ENCODE measurements around the gene SMAD5. TPM values are rescaled to one million over a fixed set of nuclear protein-coding genes. Genes with fewer than 3 reads are reported as not detected.

Gene SMAD5
- total and polyA plus RNA-seq, 4 donors: 11.3 to 85.8 (median 48.6) TPM

DNA sequence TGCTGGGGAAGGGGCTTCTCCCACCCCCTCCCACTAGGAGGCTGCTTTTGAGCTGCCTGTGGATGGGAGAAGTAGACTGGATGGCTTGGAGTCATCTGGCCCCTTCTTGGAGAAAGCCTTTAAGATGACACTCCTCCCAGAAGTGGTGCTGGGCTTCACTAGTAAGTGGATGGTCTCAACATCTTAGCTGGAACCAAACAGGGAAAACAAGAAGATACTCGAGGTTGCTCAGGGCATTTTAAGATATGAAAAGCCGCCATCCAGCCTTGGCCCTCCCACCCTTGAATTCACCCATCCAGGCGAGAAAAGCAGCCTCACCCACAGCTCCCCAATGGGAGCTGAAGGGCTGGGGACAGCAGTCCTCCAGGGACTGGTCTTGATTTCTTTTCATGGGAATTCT lies 68.1 kb downstream of the SMAD5 start:
- H3K36me3 ChIP-seq (ENCODE audit: control insufficient read depth in 1 of 2, insufficient read depth in 2 of 2, low read length in 1 of 2): no peaks in the 10 kb centered on the region
- intact Hi-C loops (cut with DNase I): no loop called here
- no peak overlapping the region for H3K27ac ChIP-seq (ENCODE audit: low read depth in 1 of 2, low read length in 2 of 2)
- H3K4me3 ChIP-seq (ENCODE audit: low read length in 2 of 2): no peak overlapping the region
- H3K9me3 ChIP-seq (ENCODE audit: control insufficient read depth, low read length): no peaks in the 10 kb centered on the region
- WGBS, 2 donors: 83 to 85% methylated on average over 3 of the region's 3 CpGs
- no peaks in the 10 kb centered on the region for H3K4me1 ChIP-seq (ENCODE audit: control insufficient read depth in 1 of 2, insufficient read depth in 2 of 2, low read length in 2 of 2)
- DNase-seq (no peak), ATAC-seq (ENCODE audit: low FRiP score) (no peak)
- no peaks in the 10 kb centered on the region for H3K27me3 ChIP-seq (ENCODE audit: control insufficient read depth in 1 of 2, insufficient read depth in 2 of 2, low read length in 1 of 2)

DNA sequence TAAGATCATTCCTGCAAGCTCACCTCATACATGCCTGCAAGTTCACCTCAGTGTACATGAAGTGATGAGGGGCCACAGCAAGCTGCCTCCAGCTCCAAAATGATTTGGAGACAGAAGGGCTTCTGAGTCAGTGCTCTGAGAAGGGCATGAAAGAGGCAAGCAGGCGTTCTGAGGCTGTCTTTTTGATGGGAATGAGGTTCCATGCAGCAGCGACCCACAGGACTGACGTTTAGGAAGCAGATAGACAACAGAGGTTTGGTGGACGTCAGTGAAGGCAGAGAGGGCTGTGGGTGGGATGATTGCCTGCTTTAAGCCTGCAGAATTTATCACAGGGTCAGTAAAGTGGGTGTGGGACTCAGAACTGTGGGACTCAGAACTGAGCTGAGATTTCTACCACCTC lies 69.2 kb downstream of the SMAD5 start:
- Histone ChIP-seq H3K4me3 (ENCODE audit: low read length in 2 of 2) (no peak overlapping the region), H3K27ac (ENCODE audit: low read depth in 1 of 2, low read length in 2 of 2) (no peak overlapping the region), H3K36me3 (ENCODE audit: control insufficient read depth in 1 of 2, insufficient read depth in 2 of 2, low read length in 1 of 2) (no peaks in the 10 kb centered on the region), H3K27me3 (ENCODE audit: control insufficient read depth in 1 of 2, insufficient read depth in 2 of 2, low read length in 1 of 2) (no peaks in the 10 kb centered on the region), H3K9me3 (ENCODE audit: control insufficient read depth, low read length) (no peaks in the 10 kb centered on the region), H3K4me1 (ENCODE audit: control insufficient read depth in 1 of 2, insufficient read depth in 2 of 2, low read length in 2 of 2) (no peaks in the 10 kb centered on the region)
- intact Hi-C loops (cut with DNase I): no loop called here
- ATAC-seq (ENCODE audit: low FRiP score) (no peak), DNase-seq (no peak)
- 81% methylated on average over 4 of the region's 4 CpGs for WGBS, 2 donors

DNA sequence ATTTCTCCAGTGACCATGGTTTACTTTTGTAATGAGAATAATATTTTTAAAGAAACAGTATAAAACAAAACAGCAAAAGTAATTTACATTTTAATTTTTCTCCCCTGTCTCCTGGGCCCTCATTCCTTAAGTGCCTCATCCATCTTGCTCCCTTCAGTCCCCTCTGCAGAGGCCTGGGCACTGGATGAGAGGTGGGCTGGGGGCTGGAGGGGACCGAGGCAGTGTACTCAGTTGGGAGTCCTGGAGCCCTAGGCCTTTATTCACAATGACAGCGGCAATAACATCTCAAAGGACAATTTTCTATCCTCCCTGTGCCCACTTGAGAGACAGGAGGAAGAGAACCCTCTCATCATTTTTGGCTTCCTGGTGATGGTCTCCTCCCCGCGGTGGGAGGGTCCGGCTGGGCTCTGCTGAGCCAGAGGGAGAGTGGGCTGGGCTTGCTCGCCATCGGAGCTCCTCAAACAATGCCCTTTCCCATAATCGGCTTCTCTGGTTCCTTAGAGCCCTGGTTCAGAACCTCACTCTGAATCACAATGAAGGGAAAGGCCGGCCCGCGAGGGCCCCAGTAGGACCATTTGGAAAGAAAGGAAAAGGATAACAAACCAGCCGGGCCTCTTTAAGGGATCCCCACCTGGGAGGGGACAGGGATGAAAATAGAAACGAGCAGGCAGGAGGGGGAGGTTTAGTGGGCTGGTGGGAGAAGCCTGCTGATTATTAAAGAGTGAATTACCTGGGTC lies 70.0 kb downstream of the SMAD5 start:
- WGBS, 2 donors: 31 to 40% methylated on average over 13 of the region's 13 CpGs
- DNase-seq (no peak), ATAC-seq (ENCODE audit: low FRiP score) (no peak)
- Histone ChIP-seq H3K27ac (ENCODE audit: low read depth in 1 of 2, low read length in 2 of 2) (no peak overlapping the region), H3K4me3 (ENCODE audit: low read length in 2 of 2) (no peak overlapping the region), H3K27me3 (ENCODE audit: control insufficient read depth in 1 of 2, insufficient read depth in 2 of 2, low read length in 1 of 2) (no peaks in the 10 kb centered on the region), H3K4me1 (ENCODE audit: control insufficient read depth in 1 of 2, insufficient read depth in 2 of 2, low read length in 2 of 2) (no peaks in the 10 kb centered on the region), H3K36me3 (ENCODE audit: control insufficient read depth in 1 of 2, insufficient read depth in 2 of 2, low read length in 1 of 2) (no peaks in the 10 kb centered on the region), H3K9me3 (ENCODE audit: control insufficient read depth, low read length) (no peaks in the 10 kb centered on the region)
- intact Hi-C loops (cut with DNase I): no loop called here

DNA sequence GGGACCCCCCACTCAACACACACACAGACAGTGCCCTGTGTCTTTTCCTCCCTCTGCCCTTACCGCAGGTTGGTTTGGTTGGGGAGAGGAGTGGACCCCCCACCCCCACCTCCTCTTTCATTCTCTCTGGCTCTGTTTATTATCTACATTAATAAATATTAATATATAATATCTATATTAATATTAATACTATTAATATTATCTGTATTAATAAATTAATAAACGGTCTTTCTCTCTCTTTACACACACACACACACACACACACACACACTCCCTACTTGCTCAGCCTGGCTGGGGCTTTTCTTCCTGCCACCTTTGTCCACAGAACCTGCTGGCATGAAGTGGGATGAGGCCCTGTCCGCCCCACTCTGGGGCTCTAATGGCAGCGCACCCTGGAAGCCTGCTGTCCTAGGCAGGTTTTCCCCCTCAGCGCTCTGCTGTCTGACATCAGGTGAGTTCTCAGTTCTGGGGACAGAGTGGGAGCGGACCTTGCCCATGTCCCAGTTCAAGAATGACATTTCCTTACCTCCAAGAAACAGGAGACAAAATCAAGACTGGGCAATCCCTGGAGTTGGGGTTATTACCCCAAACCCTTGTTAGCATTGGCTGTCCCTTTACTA lies 70.8 kb downstream of the SMAD5 start:
- Histone ChIP-seq H3K27me3 (ENCODE audit: control insufficient read depth in 1 of 2, insufficient read depth in 2 of 2, low read length in 1 of 2) (no peaks in the 10 kb centered on the region), H3K9me3 (ENCODE audit: control insufficient read depth, low read length) (no peaks in the 10 kb centered on the region), H3K4me3 (ENCODE audit: low read length in 2 of 2) (no peak overlapping the region), H3K27ac (ENCODE audit: low read depth in 1 of 2, low read length in 2 of 2) (no peak overlapping the region), H3K4me1 (ENCODE audit: control insufficient read depth in 1 of 2, insufficient read depth in 2 of 2, low read length in 2 of 2) (no peaks in the 10 kb centered on the region), H3K36me3 (ENCODE audit: control insufficient read depth in 1 of 2, insufficient read depth in 2 of 2, low read length in 1 of 2) (no peaks in the 10 kb centered on the region)
- ATAC-seq (ENCODE audit: low FRiP score): no peak
- WGBS, 2 donors: 91 to 97% methylated on average over 6 of the region's 6 CpGs
- intact Hi-C loops (cut with DNase I): no loop called here
- DNase-seq: no peak

DNA sequence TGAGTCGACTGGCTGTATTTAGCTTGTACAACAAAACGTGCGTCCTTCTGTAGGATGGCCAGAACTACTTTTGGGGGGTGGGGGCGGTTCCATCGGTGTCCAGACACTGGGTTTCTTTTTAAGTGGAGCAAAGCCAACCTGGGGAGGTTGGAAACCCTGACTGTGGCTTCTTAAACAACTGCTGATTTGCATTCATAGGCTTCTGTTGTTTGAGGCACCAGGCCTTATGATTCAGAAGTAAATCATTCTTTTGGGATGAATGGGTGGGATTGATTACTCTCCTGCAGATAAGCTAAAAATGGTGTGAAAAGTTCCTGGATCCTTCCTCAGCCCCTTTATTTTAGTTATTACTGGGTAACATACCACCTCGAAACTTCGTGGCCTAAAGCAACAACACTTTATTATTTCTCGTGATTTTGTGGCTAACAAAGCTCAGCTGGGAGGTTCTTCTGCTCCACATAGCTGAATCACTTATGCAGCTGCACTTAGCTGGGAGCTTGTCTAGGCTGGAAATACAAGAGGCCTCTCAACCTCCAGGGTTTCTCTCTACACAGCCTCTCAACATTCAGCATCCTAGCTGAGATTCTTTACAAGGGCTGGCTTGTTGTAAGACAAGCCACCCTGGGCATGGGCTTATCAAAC lies 72.5 kb downstream of the SMAD5 start:
- no peaks in the 10 kb centered on the region for H3K9me3 ChIP-seq (ENCODE audit: control insufficient read depth, low read length)
- DNase-seq (no peak), ATAC-seq (ENCODE audit: low FRiP score) (no peak)
- H3K27ac ChIP-seq (ENCODE audit: low read depth in 1 of 2, low read length in 2 of 2): no peak overlapping the region
- no peak overlapping the region for H3K4me3 ChIP-seq (ENCODE audit: low read length in 2 of 2)
- 94 to 96% methylated on average over 8 of the region's 8 CpGs for WGBS, 2 donors
- no peaks in the 10 kb centered on the region for H3K27me3 ChIP-seq (ENCODE audit: control insufficient read depth in 1 of 2, insufficient read depth in 2 of 2, low read length in 1 of 2)
- H3K4me1 ChIP-seq (ENCODE audit: control insufficient read depth in 1 of 2, insufficient read depth in 2 of 2, low read length in 2 of 2): no peaks in the 10 kb centered on the region
- intact Hi-C loops (cut with DNase I): no loop called here
- no peaks in the 10 kb centered on the region for H3K36me3 ChIP-seq (ENCODE audit: control insufficient read depth in 1 of 2, insufficient read depth in 2 of 2, low read length in 1 of 2)

DNA sequence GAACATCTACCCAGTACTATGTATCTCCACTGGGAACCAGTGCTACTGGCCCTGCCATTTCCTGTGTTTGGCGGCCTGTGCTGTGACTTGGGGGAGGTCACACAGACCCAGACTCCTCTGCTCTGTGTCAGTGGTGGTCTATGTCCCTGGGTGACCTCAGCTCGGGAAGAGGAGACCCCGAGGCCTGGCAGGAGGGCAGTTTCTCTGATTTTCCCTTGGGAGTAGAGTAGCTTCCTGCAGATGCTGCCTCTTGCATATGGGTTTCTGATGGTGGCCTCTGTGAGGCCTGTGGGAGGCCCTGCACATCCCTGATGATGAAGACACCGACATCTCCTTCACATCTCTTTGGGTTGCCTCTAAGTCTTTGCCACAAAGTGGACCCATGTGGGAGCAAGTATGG lies 73.3 kb downstream of the SMAD5 start:
- no peak for DNase-seq
- no peaks in the 10 kb centered on the region for H3K9me3 ChIP-seq (ENCODE audit: control insufficient read depth, low read length)
- H3K27ac ChIP-seq (ENCODE audit: low read depth in 1 of 2, low read length in 2 of 2): no peak overlapping the region
- H3K4me1 ChIP-seq (ENCODE audit: control insufficient read depth in 1 of 2, insufficient read depth in 2 of 2, low read length in 2 of 2): no peaks in the 10 kb centered on the region
- ATAC-seq (ENCODE audit: low FRiP score): no peak
- H3K4me3 ChIP-seq (ENCODE audit: low read length in 2 of 2): no peak overlapping the region
- no peaks in the 10 kb centered on the region for H3K27me3 ChIP-seq (ENCODE audit: control insufficient read depth in 1 of 2, insufficient read depth in 2 of 2, low read length in 1 of 2)
- 77 to 90% methylated on average over 4 of the region's 4 CpGs for WGBS, 2 donors
- no peaks in the 10 kb centered on the region for H3K36me3 ChIP-seq (ENCODE audit: control insufficient read depth in 1 of 2, insufficient read depth in 2 of 2, low read length in 1 of 2)
- intact Hi-C loops (cut with DNase I): no loop called here

DNA sequence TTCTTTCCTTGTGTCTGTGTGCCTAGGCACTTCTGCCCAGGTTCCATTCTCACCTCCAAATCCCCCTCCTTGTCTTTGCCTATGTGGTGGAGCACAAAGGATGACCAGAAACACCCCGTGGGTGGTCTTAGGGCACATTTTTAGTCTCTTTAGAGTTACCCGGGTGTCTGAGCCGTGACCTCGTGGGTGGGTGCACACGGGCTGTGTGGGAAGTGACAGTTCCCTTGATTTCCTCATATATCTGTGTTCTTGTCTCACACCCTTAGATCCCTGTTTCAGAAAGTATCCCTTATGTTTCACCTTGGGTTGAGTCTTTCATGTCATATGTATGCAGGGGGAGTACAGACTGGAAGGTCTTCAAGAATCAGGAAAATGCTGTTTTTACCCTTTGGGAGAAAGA lies 73.7 kb downstream of the SMAD5 start:
- intact Hi-C loops (cut with DNase I): no loop called here
- no peaks in the 10 kb centered on the region for H3K4me1 ChIP-seq (ENCODE audit: control insufficient read depth in 1 of 2, insufficient read depth in 2 of 2, low read length in 2 of 2)
- H3K27ac ChIP-seq (ENCODE audit: low read depth in 1 of 2, low read length in 2 of 2): no peak overlapping the region
- H3K9me3 ChIP-seq (ENCODE audit: control insufficient read depth, low read length): no peaks in the 10 kb centered on the region
- no peaks in the 10 kb centered on the region for H3K36me3 ChIP-seq (ENCODE audit: control insufficient read depth in 1 of 2, insufficient read depth in 2 of 2, low read length in 1 of 2)
- WGBS, 2 donors: 82 to 84% methylated on average over 5 of the region's 5 CpGs
- no peak for DNase-seq
- no peaks in the 10 kb centered on the region for H3K27me3 ChIP-seq (ENCODE audit: control insufficient read depth in 1 of 2, insufficient read depth in 2 of 2, low read length in 1 of 2)
- no peak for ATAC-seq (ENCODE audit: low FRiP score)
- H3K4me3 ChIP-seq (ENCODE audit: low read length in 2 of 2): no peak overlapping the region

DNA sequence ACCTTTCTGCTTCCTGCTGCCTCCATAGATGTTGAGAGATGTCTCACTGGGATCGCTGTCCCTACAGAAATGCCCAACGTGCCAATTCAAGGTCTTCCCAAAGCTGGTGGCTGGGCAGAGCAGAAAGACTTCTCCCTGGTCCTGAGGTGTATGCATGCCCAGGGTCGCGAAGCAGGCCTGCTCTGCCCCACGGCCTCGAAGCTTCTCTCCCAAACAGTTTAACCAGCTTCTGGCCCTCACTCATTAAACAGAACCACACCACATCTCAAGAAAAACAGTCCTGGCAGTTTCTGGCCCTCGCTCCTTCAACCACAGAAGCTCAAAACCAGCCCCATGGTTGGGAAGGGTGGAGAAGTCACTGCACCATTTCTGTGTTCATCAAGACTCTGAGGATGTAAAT lies 75.0 kb downstream of the SMAD5 start:
- DNase-seq (no peak), ATAC-seq (ENCODE audit: low FRiP score) (no peak)
- Histone ChIP-seq H3K36me3 (ENCODE audit: control insufficient read depth in 1 of 2, insufficient read depth in 2 of 2, low read length in 1 of 2) (no peaks in the 10 kb centered on the region), H3K4me3 (ENCODE audit: low read length in 2 of 2) (no peak overlapping the region), H3K9me3 (ENCODE audit: control insufficient read depth, low read length) (no peaks in the 10 kb centered on the region), H3K4me1 (ENCODE audit: control insufficient read depth in 1 of 2, insufficient read depth in 2 of 2, low read length in 2 of 2) (no peaks in the 10 kb centered on the region), H3K27me3 (ENCODE audit: control insufficient read depth in 1 of 2, insufficient read depth in 2 of 2, low read length in 1 of 2) (no peaks in the 10 kb centered on the region), H3K27ac (ENCODE audit: low read depth in 1 of 2, low read length in 2 of 2) (no peak overlapping the region)
- intact Hi-C loops (cut with DNase I): no loop called here
- 89 to 97% methylated on average over 7 of the region's 7 CpGs for WGBS, 2 donors

DNA sequence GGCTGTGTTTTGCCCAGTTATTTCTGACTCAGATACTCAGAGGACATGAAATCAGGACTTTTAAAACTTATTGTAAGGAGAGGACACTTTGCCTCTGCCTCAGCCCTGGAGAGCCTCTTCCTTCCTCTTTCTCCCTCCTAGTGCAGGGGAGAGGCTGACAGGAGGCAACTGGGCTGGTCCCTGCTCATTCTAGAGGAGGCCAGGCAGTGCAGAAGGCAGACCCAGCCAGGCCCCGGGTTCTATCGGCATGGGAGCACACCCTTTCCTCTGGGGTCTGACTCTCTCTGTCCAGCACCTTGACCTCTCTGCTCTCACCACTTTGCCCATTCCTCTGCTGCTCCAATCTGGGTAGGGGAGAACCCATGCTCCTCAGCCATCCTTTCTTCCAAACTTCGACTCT lies 76.3 kb downstream of the SMAD5 start:
- no peak for DNase-seq
- Histone ChIP-seq H3K4me1 (ENCODE audit: control insufficient read depth in 1 of 2, insufficient read depth in 2 of 2, low read length in 2 of 2) (no peaks in the 10 kb centered on the region), H3K27ac (ENCODE audit: low read depth in 1 of 2, low read length in 2 of 2) (no peak overlapping the region), H3K27me3 (ENCODE audit: control insufficient read depth in 1 of 2, insufficient read depth in 2 of 2, low read length in 1 of 2) (no peaks in the 10 kb centered on the region), H3K4me3 (ENCODE audit: low read length in 2 of 2) (no peak overlapping the region), H3K36me3 (ENCODE audit: control insufficient read depth in 1 of 2, insufficient read depth in 2 of 2, low read length in 1 of 2) (no peaks in the 10 kb centered on the region), H3K9me3 (ENCODE audit: control insufficient read depth, low read length) (no peaks in the 10 kb centered on the region)
- no peak for ATAC-seq (ENCODE audit: low FRiP score)
- intact Hi-C loops (cut with DNase I): no loop called here
- WGBS, 2 donors: 75 to 88% methylated on average over 3 of the region's 3 CpGs

Data from aorta (tissue), 5 donors.